GM23338 (cell line): Measurements from ENCODE around the gene FXN.

ENCODE experiments used
- CREB1 ChIP-seq: fragments of 250-450 bp; sonication (Bioruptor Pico); IDR thresholded peaks from 2 replicates; pipeline ENCODE4 v1.5.0; 2020; ENCODE audit warnings: low read depth, mild to moderate bottlenecking, moderate library complexity
- CTCF ChIP-seq, 2 experiments: fragments of 200-600 bp in 1 of 2; sonication (generic) in 1 of 2; conservative IDR thresholded peaks; 2 replicates each; pipeline versions ENCODE4 v1.5.1 to v1.6.1; 2016 to 2017; ENCODE audit warnings: antibody characterized with exemption in 2 of 2, low read depth in 2 of 2, mild to moderate bottlenecking in 2 of 2, moderate library complexity in 1 of 2
- ETS1 ChIP-seq: IDR thresholded peaks from 2 replicates; pipeline ENCODE4 v1.6.1; 2016; ENCODE audit warnings: antibody characterized with exemption
- EZH2 ChIP-seq: fragments of 200-600 bp; sonication (generic); IDR thresholded peaks from one replicate; pipeline ENCODE4 v1.8.0; 2017; ENCODE audit warnings: antibody characterized with exemption, mild to moderate bottlenecking, low read depth; ENCODE audit not compliant: unreplicated experiment
- EZH2phosphoT487 ChIP-seq: fragments of 200-600 bp; sonication (generic); IDR thresholded peaks from one replicate; pipeline ENCODE4 v1.8.1; 2018; ENCODE audit warnings: antibody characterized with exemption; ENCODE audit not compliant: unreplicated experiment
- JUNB ChIP-seq: IDR thresholded peaks from one replicate; pipeline ENCODE4 v1.6.1; 2016; ENCODE audit warnings: antibody characterized with exemption; ENCODE audit not compliant: unreplicated experiment
- NANOG ChIP-seq: IDR thresholded peaks from 2 replicates; pipeline ENCODE4 v1.6.1; 2016; ENCODE audit warnings: antibody characterized with exemption, borderline replicate concordance
- POLR2AphosphoS5 ChIP-seq: IDR thresholded peaks from 2 replicates; pipeline ENCODE4 v1.6.1; 2016; ENCODE audit warnings: antibody characterized with exemption, low read depth
- REST ChIP-seq: IDR thresholded peaks from one replicate; pipeline ENCODE4 v1.6.1; 2018; ENCODE audit warnings: antibody characterized with exemption; ENCODE audit not compliant: unreplicated experiment
- ZNF331 ChIP-seq: fragments of 250-450 bp; sonication (Bioruptor Pico); IDR thresholded peaks from 2 replicates; pipeline ENCODE4 v1.5.0; 2020; ENCODE audit warnings: low read depth, mild to moderate bottlenecking, moderate library complexity

GRCh38 chr9:68997666-68998065 lies 37.9 kb upstream of the FXN start:
- no peak for TF ChIP-seq EZH2
- TF ChIP-seq POLR2AphosphoS5: no peak
- TF ChIP-seq CTCF (conservative IDR thresholded peaks at IDR 0.05; ENCODE audit: low read depth in 2 of 2): no peak
- TF ChIP-seq REST: no peak
- no peak for TF ChIP-seq CREB1 (CRISPR knock-in tag)
- TF ChIP-seq EZH2phosphoT487: no peak
- TF ChIP-seq ETS1: no peak
- no peak for TF ChIP-seq JUNB
- TF ChIP-seq ZNF331 (CRISPR knock-in tag): no peak
- TF ChIP-seq NANOG: no peak
